HG03378 (cell line): ENCODE measurements around the gene CLRN2.
"Not testable (repeated sequence)": the region's sequence is repeated elsewhere in the genome, so short reads cannot be mapped to it uniquely, and the experiment has no call there.

ENCODE experiments used
- ATAC-seq: cut with Tn5 transposase; IDR thresholded peaks from one replicate; pipeline ENCODE4 v1.9.1; 2021; ENCODE audit warnings: mild to moderate bottlenecking, moderate library complexity; ENCODE audit not compliant: unreplicated experiment

Gene CLRN2

DNA sequence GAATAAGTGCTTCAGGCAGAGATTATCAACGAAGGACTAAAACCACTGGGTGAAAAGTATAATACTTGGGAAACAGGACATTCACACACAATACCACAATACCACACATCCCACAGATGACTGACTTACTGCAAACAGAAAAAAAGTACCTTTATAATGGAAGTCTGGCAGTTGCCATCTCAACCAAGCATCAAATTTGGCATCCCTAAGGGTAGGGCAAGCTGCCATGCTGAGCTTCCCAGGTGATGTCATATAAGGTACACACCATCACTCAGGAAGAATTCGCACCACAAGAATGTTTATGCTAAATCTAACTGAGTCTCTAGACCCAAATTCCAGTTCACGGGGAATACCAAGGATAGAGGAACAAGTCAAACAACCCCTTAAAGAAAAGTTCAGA, 12.2 kb upstream of the CLRN2 start:
- no peak for ATAC-seq

DNA sequence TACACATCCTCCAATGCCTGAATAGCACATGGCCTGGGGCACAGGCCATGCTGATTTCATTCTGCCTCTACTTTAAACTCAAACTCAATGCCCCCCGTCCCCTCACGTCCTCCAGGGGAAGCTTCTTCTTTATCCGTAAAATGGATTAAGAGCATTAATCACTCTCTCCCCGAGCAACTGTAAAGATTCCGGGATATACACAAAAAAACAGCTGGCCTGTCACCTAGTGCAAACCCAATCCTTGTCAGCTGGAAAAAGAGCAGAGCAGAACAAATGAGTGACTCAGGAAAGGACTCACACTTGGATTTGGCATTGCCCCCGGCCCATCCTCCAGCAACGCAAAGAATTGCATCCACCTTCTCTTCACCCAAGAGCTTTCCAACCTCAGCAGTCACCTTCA, 10.9 kb upstream of the CLRN2 start:
- no peak for ATAC-seq

GRCh38 chr4:17510582-17510981, 4.4 kb upstream of the CLRN2 start:
- ATAC-seq: no peak

DNA sequence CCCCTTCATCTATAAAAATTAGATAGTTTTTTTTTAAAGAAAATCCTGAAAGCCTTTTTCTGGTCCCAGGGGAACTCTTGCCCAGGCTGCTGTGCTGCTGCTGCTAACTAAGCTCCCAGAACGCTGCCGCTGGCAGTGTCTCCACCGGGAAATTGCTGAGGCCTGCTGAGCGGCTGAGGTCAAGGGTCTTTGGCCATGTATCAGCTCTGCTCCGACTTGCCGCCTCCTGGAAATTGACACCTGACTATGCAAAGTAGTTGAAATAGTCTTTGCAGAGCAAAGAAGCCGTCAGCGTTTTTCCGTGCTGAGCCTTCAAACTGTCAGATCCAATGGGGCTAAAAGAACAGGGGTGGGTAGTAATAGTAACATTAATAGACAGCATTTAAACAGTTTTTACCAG, 3.9 kb upstream of the CLRN2 start:
- no peak for ATAC-seq

DNA sequence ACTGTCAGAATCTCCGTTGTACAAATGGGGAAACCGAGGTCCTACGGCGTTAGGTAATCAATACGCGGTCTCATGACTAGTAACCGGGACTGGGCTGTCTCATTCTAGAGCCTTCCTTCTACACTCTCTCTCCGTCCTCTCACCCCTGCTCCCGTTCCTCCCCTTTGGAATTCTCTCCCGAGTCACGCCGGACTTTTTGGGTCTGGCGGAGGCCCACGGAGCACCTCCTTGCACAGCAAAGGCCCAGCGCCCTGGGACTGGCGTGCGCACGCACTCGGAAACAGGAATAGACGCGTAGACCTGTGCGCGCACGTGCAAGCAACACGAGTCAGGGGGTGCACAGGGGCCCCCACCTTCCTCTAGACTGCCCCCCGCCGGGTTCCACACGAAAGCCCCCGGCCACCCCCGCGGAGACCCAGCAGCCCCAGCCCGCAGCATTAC, 3.4 kb upstream of the CLRN2 start:
- ATAC-seq: peak; percentile 43

- ATAC-seq: peak; percentile 86
Observed at GRCh38 chr4:17511950-17512795, 2.8 kb upstream of the CLRN2 start, which contains the start of gene QDPR. TSS of gene QDPR (minus strand) at chr4:17512090. CDS start at chr4:17512054, 36 bp downstream.

DNA sequence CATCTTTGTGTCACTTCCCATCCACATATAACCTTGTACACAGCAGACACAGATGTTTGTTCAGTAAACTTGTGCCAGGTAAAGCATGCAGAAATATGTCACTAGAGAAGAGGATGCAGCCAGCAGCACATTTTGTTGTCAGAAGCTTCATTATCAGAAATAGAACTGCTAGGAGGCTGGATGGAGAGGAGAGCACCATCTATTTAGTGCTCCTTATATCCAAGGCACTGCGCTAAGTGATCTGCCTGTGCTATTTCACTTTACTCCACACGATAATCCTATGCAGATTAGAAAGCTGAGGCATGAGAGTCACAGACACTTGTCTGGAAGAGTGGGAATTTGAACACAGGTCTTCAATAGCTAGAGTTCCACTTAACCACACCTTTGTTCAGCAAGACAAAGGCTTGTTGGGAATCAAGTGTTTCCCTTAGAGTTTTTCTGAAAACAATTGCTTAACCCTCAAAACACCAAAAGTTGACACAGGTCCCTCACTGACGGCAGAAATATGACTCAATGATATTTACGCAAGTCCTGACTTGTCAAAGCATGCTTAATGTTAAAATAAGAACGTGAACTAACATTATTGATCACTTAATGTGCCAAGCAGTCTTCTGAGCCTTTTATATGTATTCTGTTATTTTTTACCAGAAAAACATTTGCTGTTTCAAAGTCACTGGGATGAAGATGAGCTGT, 1.8 kb upstream of the CLRN2 start:
- ATAC-seq: no peak

DNA sequence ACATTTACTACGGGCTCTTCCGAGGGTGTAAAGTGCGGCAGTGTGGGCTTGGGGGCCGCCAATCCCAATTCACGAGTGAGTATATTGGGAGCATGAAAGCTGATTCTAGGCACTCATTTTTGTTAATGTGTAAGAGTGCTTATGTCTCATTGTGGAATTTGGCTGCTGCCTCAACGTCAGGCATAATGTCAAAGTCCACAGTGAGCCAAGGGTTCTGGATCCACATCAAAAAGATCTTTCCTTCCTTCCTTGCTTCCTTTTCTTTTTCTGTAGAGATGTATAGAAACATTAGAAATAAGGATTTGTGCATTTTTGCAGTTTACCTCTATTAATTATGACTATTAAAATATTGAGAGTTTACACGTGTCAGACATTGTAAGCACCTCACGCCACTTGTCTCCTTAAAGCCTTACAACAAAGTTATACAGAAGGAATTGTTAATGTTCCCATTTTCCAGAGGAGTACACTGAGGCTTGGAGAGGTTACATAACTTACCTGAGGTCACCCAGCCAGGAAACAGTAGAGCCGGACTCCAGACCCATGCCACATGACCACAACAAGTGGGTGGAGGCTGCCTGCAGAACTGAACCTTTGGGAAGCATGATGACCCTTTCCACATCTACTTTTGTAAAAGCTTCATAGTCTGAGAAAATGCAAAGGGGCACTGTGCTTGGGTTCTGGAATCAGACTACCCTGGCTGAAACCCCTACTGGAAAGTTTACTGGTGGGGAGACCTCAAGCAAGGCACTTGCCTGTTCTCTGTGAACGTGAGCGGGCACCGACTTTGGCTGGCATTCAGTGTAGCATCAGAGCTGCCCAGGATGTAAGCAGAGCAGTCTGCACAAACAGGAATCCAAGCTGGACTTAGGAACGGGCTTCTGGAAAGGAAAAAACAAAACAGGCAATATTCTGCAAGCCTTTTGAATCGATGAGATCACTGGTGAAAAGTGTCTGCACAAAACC, 761 bp downstream of the CLRN2 start:
- no peak for ATAC-seq

DNA sequence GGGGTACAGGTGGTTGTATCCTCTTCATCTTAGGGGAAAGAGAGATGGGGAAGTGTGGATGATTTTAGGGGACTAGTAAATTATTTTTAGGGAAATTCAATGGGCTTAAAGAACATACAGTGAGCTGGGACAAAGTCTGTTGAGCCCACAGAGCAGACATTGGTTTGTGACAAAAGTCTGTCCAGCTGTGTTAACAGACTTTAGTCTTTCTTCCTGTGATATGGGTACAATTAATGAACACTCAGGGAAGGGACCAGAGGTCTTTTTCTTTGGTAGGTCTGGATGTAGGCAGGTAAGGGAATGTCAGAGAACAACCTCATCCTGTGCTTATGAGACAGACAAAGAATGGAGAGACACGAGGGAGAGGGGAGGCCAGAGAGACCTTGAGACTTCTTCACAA, 2.0 kb downstream of the CLRN2 start:
- no peak for ATAC-seq

- ATAC-seq: no peak
Observed at GRCh38 chr4:17517664-17518063, 2.7 kb downstream of the CLRN2 start.

DNA sequence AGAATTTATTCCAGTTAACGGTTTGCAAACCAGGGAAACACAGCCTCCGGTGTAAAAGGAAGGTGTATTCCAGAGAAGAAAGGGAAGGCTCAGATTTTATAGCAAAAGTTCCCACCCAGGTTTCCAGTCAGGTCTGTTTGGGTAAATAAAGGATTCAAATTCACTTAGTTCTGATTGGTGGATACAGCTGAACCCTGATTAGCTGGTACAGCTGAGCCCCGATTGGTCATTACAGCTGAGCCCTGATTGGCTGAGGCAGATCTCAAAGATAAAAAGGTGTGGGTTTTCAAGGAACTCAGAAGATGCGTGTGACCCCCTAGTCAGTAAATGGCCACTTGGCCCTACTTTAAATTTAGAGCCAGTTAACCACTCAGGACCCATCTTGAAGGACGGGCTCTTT, 6.6 kb downstream of the CLRN2 start:
- no peak for ATAC-seq

GRCh38 chr4:17523662-17524061, 8.7 kb downstream of the CLRN2 start:
- ATAC-seq: no peak

GRCh38 chr4:17526695-17527477, 11.9 kb downstream of the CLRN2 start:
- ATAC-seq: no peak

GRCh38 chr4:17528551-17529165, 13.7 kb downstream of the CLRN2 start:
- no peak for ATAC-seq

- no peak for ATAC-seq
Observed at GRCh38 chr4:17531538-17532285, 16.7 kb downstream of the CLRN2 start.

- ATAC-seq: no peak
Observed at GRCh38 chr4:17534705-17535104, 19.7 kb downstream of the CLRN2 start.

- ATAC-seq: no peak
Observed at GRCh38 chr4:17535242-17535641, 20.3 kb downstream of the CLRN2 start.

GRCh38 chr4:17535906-17536305, 20.9 kb downstream of the CLRN2 start:
- no peak for ATAC-seq

- ATAC-seq: not testable (repeated sequence)
Observed at GRCh38 chr4:17537060-17537459, 22.1 kb downstream of the CLRN2 start.
